Fibroblast of villous mesenchyme (primary cell): ENCODE data around the gene RSU1. TPM values are rescaled to one million over a fixed set of nuclear protein-coding genes. Genes with fewer than 3 reads are reported as not detected.

ENCODE experiments used
- DNase-seq: peaks from one replicate; pipeline ENCODE4 v3.0.0-alpha.2; 2010; ENCODE audit warnings: low read depth
- H3K4me3 ChIP-seq: 2 replicates; pipeline ENCODE4 v1.5.1; 2011; ENCODE audit warnings: low read depth, mild to moderate bottlenecking, low read length
- total RNA-seq: library from RNA; depleted of rRNA; stranded (reverse); fragments of >200 nt; gene quantifications from 2 replicates; pipeline ENCODE4 v1.2.3, GENCODE V29; 2012
- TF ChIP-seq, protein P1 (sequence below): IDR thresholded peaks from 2 replicates; pipeline ENCODE4 v1.5.1; 2012; ENCODE audit warnings: low read depth, mild to moderate bottlenecking, low read length; ENCODE audit not compliant: insufficient read depth

RSU1 gene
- total RNA-seq, 1 donor = 114 TPM

DNA sequence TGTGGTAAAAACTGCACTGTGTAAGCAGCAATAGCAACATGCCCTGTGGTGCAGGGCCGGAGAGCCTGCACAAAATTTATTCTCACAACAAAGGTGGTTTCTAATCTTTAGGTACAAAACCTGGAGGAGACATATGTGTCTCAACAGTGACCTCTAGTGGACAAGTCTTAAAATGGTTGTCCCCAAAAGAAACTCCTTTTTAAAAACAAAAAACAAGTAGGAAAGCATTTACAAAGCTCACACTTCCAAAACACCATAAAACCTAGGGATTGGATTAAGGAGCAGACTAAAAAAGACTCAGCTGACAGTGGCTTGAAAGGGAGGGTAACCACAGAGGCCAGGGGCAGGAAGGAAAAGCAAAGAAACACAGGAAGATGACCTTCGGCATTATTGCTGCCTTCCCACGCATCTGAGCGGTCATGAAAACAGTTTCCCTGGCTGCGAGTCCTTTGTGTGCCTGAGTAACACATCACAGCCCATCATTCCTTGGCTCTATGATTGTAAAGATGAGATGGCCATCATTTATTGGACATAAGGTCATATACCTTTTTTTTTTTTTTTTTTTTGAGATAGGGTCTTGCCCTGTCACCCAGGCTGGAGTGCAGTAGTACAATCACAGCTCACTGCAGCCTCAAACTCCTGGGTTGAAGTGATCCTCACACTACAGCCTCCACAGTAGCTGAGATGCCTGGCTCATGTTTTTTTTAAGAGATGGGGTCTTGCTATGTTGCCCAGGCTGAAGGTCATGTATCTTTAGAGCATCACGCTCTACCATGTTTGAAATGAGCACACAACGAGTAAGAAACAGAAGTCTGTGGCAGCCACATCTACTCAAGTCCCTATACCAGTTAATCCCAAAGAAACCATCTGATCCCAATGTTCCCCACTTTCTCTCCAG is 39.5 kb downstream of the RSU1 start:
- TF ChIP-seq, protein P1, sequence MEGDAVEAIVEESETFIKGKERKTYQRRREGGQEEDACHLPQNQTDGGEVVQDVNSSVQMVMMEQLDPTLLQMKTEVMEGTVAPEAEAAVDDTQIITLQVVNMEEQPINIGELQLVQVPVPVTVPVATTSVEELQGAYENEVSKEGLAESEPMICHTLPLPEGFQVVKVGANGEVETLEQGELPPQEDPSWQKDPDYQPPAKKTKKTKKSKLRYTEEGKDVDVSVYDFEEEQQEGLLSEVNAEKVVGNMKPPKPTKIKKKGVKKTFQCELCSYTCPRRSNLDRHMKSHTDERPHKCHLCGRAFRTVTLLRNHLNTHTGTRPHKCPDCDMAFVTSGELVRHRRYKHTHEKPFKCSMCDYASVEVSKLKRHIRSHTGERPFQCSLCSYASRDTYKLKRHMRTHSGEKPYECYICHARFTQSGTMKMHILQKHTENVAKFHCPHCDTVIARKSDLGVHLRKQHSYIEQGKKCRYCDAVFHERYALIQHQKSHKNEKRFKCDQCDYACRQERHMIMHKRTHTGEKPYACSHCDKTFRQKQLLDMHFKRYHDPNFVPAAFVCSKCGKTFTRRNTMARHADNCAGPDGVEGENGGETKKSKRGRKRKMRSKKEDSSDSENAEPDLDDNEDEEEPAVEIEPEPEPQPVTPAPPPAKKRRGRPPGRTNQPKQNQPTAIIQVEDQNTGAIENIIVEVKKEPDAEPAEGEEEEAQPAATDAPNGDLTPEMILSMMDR = peak; percentile 73
- DNase-seq = peak; percentile 79

DNA sequence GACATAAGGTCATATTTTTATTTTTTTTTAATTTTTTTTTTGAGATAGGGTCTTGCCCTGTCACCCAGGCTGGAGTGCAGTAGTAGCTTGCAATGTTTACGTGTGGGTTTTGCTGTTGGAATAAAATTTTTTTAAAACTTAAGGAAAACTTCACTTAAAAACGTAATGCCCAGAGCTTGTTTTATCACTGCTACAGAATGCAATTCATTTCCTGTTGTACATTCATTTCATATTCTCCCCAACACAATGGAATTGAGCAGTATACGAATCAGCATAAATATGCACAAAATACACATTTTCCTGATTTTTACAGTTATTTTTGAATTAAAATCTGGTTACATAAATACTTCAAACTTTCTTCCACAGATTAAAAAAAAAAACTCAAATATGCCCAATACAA is 40.3 kb downstream of the RSU1 start:
- no peak for DNase-seq
- TF ChIP-seq, protein P1 = no peak

More for the DNA sequence above, 39.5 kb downstream of the RSU1 start:
- H3K4me3 ChIP-seq = peak overlapping the region; percentile 24

DNA sequence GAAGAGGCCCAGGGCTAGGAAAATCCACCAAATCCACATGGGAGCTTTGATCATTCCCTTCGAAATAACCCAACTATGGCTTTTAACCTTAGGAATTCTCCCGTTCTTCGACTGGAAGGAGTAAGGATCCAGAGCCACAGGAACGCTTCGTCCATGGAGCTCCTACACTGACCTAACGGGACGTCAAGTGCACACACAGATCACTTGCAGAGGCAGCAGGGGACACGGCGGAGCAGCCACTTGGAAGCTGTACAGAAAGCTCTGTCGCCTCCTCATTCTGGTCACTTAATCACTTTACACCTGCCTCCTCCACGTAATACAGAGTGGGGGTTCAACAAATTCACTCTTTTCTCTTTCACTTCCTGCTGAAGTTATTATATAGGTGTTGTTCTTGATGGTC is 43.9 kb downstream of the RSU1 start:
- TF ChIP-seq, protein P1 = no peak
- no peak overlapping the region for H3K4me3 ChIP-seq
- no peak for DNase-seq

More for the DNA sequence above, 40.3 kb downstream of the RSU1 start:
- H3K4me3 ChIP-seq = no peak overlapping the region

DNA sequence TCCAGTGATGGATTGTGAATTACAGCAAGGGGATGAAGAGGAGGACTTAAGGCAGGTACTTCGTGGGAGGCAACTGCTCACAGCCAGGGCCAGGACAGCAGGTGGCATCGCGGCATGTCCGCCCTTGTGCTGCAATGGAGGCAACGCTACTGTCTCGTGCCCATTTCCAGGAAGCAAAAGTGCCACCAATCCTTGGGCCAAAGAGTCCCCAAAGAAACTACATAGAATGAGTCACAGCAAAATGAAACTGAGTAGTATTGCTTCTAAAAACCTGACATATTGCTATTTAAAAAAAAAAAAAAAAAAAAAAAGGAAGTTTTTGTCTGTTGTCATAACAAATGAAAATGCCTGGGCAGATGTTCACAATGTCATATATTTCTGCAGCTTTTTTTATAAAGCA is 46.6 kb downstream of the RSU1 start:
- TF ChIP-seq, protein P1 = no peak
- DNase-seq = no peak

DNA sequence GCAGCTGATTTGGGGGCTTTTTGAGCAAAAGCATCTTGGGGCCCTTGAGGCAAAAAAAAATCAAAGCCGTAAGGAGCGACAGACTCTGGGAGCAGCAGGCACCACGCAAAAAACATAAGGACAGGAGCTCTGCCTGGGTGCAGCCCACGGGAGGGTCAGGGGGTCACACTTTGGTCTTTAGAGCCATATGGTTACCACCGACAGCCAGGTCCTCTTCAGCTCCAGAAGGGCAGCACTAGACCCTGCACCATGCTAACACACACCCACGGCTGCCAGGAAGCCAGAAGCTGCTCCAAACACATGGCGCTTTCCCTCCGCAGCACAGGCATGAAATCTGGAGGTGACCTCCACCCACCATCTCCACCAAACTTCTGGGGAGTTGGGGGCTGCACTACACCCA is 47.1 kb downstream of the RSU1 start:
- no peak for DNase-seq

More for the DNA sequence above, 46.6 kb downstream of the RSU1 start:
- H3K4me3 ChIP-seq = no peak overlapping the region

DNA sequence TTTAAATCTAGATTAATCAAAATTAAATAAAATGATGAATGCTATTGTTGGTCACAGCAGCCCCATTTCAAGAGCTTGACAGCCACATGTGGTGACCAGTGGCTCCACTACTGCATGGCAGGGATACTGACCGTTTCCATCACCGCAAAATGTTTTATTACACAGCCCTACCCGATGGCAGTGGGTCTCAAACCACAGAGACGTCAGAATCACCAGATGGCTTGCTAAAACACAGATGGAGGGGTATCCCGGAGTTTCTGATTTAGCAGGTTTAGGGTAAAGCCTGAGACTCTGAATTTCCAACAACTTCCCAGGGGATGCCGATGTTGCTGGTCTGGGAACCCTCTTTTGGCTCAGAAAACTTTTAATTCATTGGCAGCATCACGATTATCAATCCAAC is 47.9 kb downstream of the RSU1 start:
- no peak overlapping the region for H3K4me3 ChIP-seq
- TF ChIP-seq, protein P1 = no peak
- DNase-seq = no peak

More for the DNA sequence above, 47.1 kb downstream of the RSU1 start:
- TF ChIP-seq, protein P1 = no peak
- no peak overlapping the region for H3K4me3 ChIP-seq

DNA sequence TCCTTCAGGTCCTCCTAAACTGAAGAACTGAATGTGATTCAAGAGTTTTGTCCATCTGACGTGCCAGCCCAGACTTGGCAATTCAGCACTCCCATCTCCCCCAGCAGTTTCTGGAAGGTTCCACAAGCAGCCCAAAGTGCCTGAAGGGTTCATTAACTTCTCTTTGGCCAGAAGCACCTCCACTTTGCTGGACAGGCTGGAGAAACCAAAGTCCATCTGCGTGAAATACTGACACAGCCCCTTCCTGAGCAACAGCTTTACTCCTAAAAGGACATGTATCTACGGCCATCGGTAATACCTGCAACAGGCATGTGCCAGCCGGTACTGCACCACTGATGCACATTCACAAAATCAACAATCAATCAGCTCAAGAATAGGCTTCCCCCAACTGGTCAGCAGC is 48.5 kb downstream of the RSU1 start:
- DNase-seq = no peak
- H3K4me3 ChIP-seq = no peak overlapping the region
- TF ChIP-seq, protein P1 = no peak
